ENCODE results near the gene RPRD2. TPM values are rescaled to one million over a fixed set of nuclear protein-coding genes. Genes with fewer than 3 reads are reported as not detected.
"Not testable (repeated sequence)": the region's sequence is repeated elsewhere in the genome, so short reads cannot be mapped to it uniquely, and the experiment has no call there.

The RPRD2 gene
- total RNA-seq: 10 to 100 TPM; 18.2 to 23.1 (median 21.1) TPM

- H3K4me3 ChIP-seq (ENCODE audit: low read depth, poor library complexity, severe bottlenecking): peak within 1 kb of the TSS; percentile 57
- WGBS, 2 donors: 0 to 1% methylated on average over 36 of the region's 36 CpGs
- TF ChIP-seq CTCF (IDR thresholded peaks at IDR 0.05): no peak
- TF ChIP-seq POLR2A (IDR thresholded peaks at IDR 0.05): peak in 1 of 2 donors; percentile 43
- intact Hi-C loops (cut with DNase I; ENCODE audit: low total_unique reads): no loop called here
- peak; percentile 100 for DNase-seq (ENCODE audit: low spot score in 2 of 2)
Observed at GRCh38 chr1:150363426-150364230, at the start of gene RPRD2. RPRD2 (plus strand) TSS chr1:150364147; CDS start chr1:150364715, 568 bp downstream.

GRCh38 chr1:150314691-150315090 lies 49.3 kb upstream of the RPRD2 start:
- DNase-seq (ENCODE audit: low spot score in 2 of 2); intact Hi-C loops (cut with DNase I; ENCODE audit: low total_unique reads); H3K4me3 ChIP-seq (ENCODE audit: low read depth, poor library complexity, severe bottlenecking): not testable (repeated sequence)
- WGBS, 2 donors: 83 to 97% methylated on average over 4 of the region's 4 CpGs

- no peak for DNase-seq (ENCODE audit: low spot score in 2 of 2)
- H3K4me3 ChIP-seq (ENCODE audit: low read depth, poor library complexity, severe bottlenecking): no peak overlapping the region
- no peak for TF ChIP-seq POLR2A (IDR thresholded peaks at IDR 0.05)
- intact Hi-C loops (cut with DNase I; ENCODE audit: low total_unique reads): no loop called here
- WGBS, 2 donors: 83 to 86% methylated on average over 8 of the region's 8 CpGs
Observed at GRCh38 chr1:150320667-150320978, 43.3 kb upstream of the RPRD2 start.

GRCh38 chr1:150321826-150322166 lies 42.2 kb upstream of the RPRD2 start:
- no peak for DNase-seq (ENCODE audit: low spot score in 2 of 2)
- intact Hi-C loops (cut with DNase I; ENCODE audit: low total_unique reads): no loop called here
- H3K4me3 ChIP-seq (ENCODE audit: low read depth, poor library complexity, severe bottlenecking): peak overlapping the region; percentile 90
- 0% methylated on average over 9 of the region's 9 CpGs for WGBS, 2 donors
- TF ChIP-seq CTCF (IDR thresholded peaks at IDR 0.05) (no peak), POLR2A (IDR thresholded peaks at IDR 0.05) (no peak)

GRCh38 chr1:150322310-150322709 lies 41.6 kb upstream of the RPRD2 start:
- intact Hi-C loops (cut with DNase I; ENCODE audit: low total_unique reads): no loop called here
- 77 to 83% methylated on average over 3 of the region's 3 CpGs for WGBS, 2 donors

GRCh38 chr1:150332651-150333290 lies 31.2 kb upstream of the RPRD2 start:
- peak in 1 of 2 donors; percentile 42 for DNase-seq (ENCODE audit: low spot score in 2 of 2)
- intact Hi-C loops (cut with DNase I; ENCODE audit: low total_unique reads): no loop called here
- TF ChIP-seq CTCF (IDR thresholded peaks at IDR 0.05): no peak
- no peak for TF ChIP-seq POLR2A (IDR thresholded peaks at IDR 0.05)
- H3K4me3 ChIP-seq (ENCODE audit: low read depth, poor library complexity, severe bottlenecking): no peak overlapping the region
- 88% methylated on average over 7 of the region's 7 CpGs for WGBS, 2 donors

More at GRCh38 chr1:150322310-150322709, 41.6 kb upstream of the RPRD2 start:
- DNase-seq (ENCODE audit: low spot score in 2 of 2): no peak
- TF ChIP-seq POLR2A (IDR thresholded peaks at IDR 0.05) (no peak), CTCF (IDR thresholded peaks at IDR 0.05) (no peak)
- no peak overlapping the region for H3K4me3 ChIP-seq (ENCODE audit: low read depth, poor library complexity, severe bottlenecking)

Measured in lower leg skin (tissue), 4 donors.